Panc1 (cell line): ENCODE data around the gene PIK3AP1. TPM values are rescaled to one million over a fixed set of nuclear protein-coding genes. Genes with fewer than 3 reads are reported as not detected.

Source experiments
- ATAC-seq: fragments of 200-7000 bp; cut with Tn5 transposase; 2 replicates; pipeline ENCODE4 v1.9.1; 2020; ENCODE audit warnings: mild to moderate bottlenecking, moderate library complexity
- BruUV-seq: library from RNA; stranded (reverse); fragments of 400-500 nt; replicated peaks from 2 replicates; lab custom pipeline; 2021; lab: Mats Ljungman, UMichigan
- CTCF ChIA-PET: fragments of 300-600 bp; sonication (Branson Sonifier 250); formaldehyde crosslinking; loops from one replicate; lab custom pipeline; 2022; ENCODE audit warnings: antibody characterized with exemption; lab: Charles Lee
- POLR2A ChIA-PET: fragments of 300-600 bp; sonication (Branson Sonifier 250); formaldehyde crosslinking; loops from one replicate; lab custom pipeline; 2022; ENCODE audit warnings: antibody characterized with exemption; lab: Charles Lee
- DNase-seq: peaks from one replicate; pipeline ENCODE4 v3.0.0-alpha.2; 2010; ENCODE audit warnings: low read depth, low spot score
- H3K27ac ChIP-seq: 2 replicates; pipeline ENCODE4 v1.5.1; 2011; ENCODE audit warnings: mild to moderate bottlenecking, low read length, inconsistent platforms
- H3K27me3 ChIP-seq: fragments of 200-500 bp; sonication (Bioruptor generic); 2 replicates; pipeline ENCODE4 v1.6.0; 2014; ENCODE audit warnings: low read length, inconsistent platforms; ENCODE audit not compliant: control insufficient read depth, insufficient read depth
- H3K36me3 ChIP-seq: fragments of 200-500 bp; sonication (Bioruptor generic); 2 replicates; pipeline ENCODE4 v1.5.1; 2014; ENCODE audit warnings: inconsistent platforms, mild to moderate bottlenecking, low read length, moderate library complexity; ENCODE audit not compliant: control insufficient read depth, insufficient read depth
- H3K4me1 ChIP-seq: 2 replicates; pipeline ENCODE4 v1.5.1; 2011; ENCODE audit warnings: inconsistent platforms, mild to moderate bottlenecking, low read length, moderate library complexity; ENCODE audit not compliant: control insufficient read depth, insufficient read depth
- H3K4me3 ChIP-seq, 2 experiments: 2 replicates each; pipeline ENCODE4 v1.5.1; 2011 to 2012; ENCODE audit warnings: low read depth in 2 of 2, low read length in 2 of 2, mild to moderate bottlenecking in 2 of 2, inconsistent platforms in 1 of 2, moderate library complexity in 1 of 2
- H3K9me3 ChIP-seq: fragments of 200-500 bp; sonication (Bioruptor generic); 2 replicates; pipeline ENCODE4 v1.5.1; 2014; ENCODE audit warnings: low read depth, mild to moderate bottlenecking, inconsistent platforms, low read length, moderate library complexity; ENCODE audit not compliant: control insufficient read depth, insufficient read depth
- CTCF ChIP-seq: fragments of 450-650 bp; IDR thresholded peaks from 2 replicates; pipeline ENCODE4 v1.5.1; 2017; ENCODE audit warnings: mild to moderate bottlenecking
- POLR2AphosphoS5 ChIP-seq: IDR thresholded peaks from 2 replicates; pipeline ENCODE4 v1.6.1; 2012; ENCODE audit warnings: mild to moderate bottlenecking, low read depth, low read length, moderate library complexity
- REST ChIP-seq, 2 experiments: IDR thresholded peaks; 2 replicates each; pipeline ENCODE4 v1.6.1; 2011 to 2012; ENCODE audit warnings: low read depth in 2 of 2, control low read depth in 1 of 2, low read length in 1 of 2, mild to moderate bottlenecking in 1 of 2, moderate library complexity in 1 of 2; ENCODE audit not compliant: insufficient read depth in 1 of 2
- SIN3A ChIP-seq: IDR thresholded peaks from 2 replicates; pipeline ENCODE4 v1.6.1; 2012; ENCODE audit warnings: low read depth, mild to moderate bottlenecking, low read length, moderate library complexity, borderline replicate concordance; ENCODE audit not compliant: insufficient read depth
- TCF7L2 ChIP-seq: IDR thresholded peaks from 2 replicates; pipeline ENCODE4 v1.6.1; 2011; ENCODE audit warnings: mild to moderate bottlenecking, low read depth, low read length, inconsistent platforms
- in situ Hi-C: cut with HindIII; loops from 2 replicates; pipeline ENCODE4 v1.10.0; 2016; ENCODE audit warnings: low sequenced_read_pairs, low pct_unique_long_range_greater_than_20kb
- intact Hi-C: fragments of 100-400 bp; cut with micrococcal nuclease; formaldehyde crosslinking; loops from one replicate; pipeline ENCODE4 v1.10.0; 2022; ENCODE audit not compliant: unreplicated experiment
- total RNA-seq: library from RNA; stranded (reverse); gene quantifications from one replicate; pipeline ENCODE4 v1.2.1, GENCODE V29; 2021; ENCODE audit not compliant: unreplicated experiment

Gene PIK3AP1
- total RNA-seq, 1 experiment from 2014 or later: 2.6 TPM

- ATAC-seq (no peak), DNase-seq (no peak)
- no peak overlapping the region for H3K4me3 ChIP-seq
- ChIA-PET POLR2A (no interaction called here), CTCF (no interaction called here)
- H3K4me1 ChIP-seq: no peaks in the 10 kb centered on the region
- no peaks in the 10 kb centered on the region for H3K9me3 ChIP-seq
- H3K27ac ChIP-seq: no peak overlapping the region
- in situ Hi-C loops (no loop called here), intact Hi-C loops (no loop called here)
- TF ChIP-seq REST (IDR thresholded peaks at IDR 0.05; ENCODE audit: insufficient read depth in 1 of 2, low read depth in 2 of 2, low read length in 1 of 2) (no peak), CTCF (no peak), POLR2AphosphoS5 (no peak), SIN3A (no peak), TCF7L2 (no peak)
- no peaks in the 10 kb centered on the region for H3K36me3 ChIP-seq
- no peaks in the 10 kb centered on the region for H3K27me3 ChIP-seq
- no TSS peak for BruUV-seq
These were observed 17.0 kb downstream of the PIK3AP1 start for GRCh38 chr10:96703358-96703757.

- Histone ChIP-seq H3K4me3 (no peak overlapping the region), H3K27me3 (no peaks in the 10 kb centered on the region), H3K36me3 (no peaks in the 10 kb centered on the region), H3K4me1 (no peaks in the 10 kb centered on the region), H3K27ac (no peak overlapping the region), H3K9me3 (no peaks in the 10 kb centered on the region)
- DNase-seq (no peak), ATAC-seq (no peak)
- BruUV-seq: no TSS peak
- TF ChIP-seq REST (IDR thresholded peaks at IDR 0.05; ENCODE audit: insufficient read depth in 1 of 2, low read depth in 2 of 2, low read length in 1 of 2): no peak
- TF ChIP-seq POLR2AphosphoS5: no peak
- TF ChIP-seq TCF7L2: no peak
- no peak for TF ChIP-seq CTCF
- no peak for TF ChIP-seq SIN3A
- intact Hi-C loops: no loop called here
- CTCF ChIA-PET: no interaction called here
- POLR2A ChIA-PET: no interaction called here
- in situ Hi-C loops: no loop called here
These were observed 19.0 kb downstream of the PIK3AP1 start for GRCh38 chr10:96701265-96701664.
